Gastroesophageal sphincter (tissue), 3 donors: ENCODE measurements around the gene SMIM38.

Source experiments
- CTCF ChIP-seq, 4 experiments: fragments of 200-600 bp in 2 of 4; fragments of 450-650 bp in 2 of 4; sonication (generic) in 1 of 4; IDR thresholded peaks; one replicate each; pipeline ENCODE4 v1.5.1; 2017 to 2019; ENCODE audit warnings: antibody characterized with exemption in 4 of 4, mild to moderate bottlenecking in 2 of 4, moderate library complexity in 2 of 4
- POLR2A ChIP-seq, 2 donors: fragments of 450-650 bp; IDR thresholded peaks; one replicate each; pipeline ENCODE4 v1.6.1; 2017; ENCODE audit warnings: antibody characterized with exemption in 2 of 2, mild to moderate bottlenecking in 2 of 2, moderate library complexity in 1 of 2

- TF ChIP-seq POLR2A (IDR thresholded peaks at IDR 0.05) (no peak), CTCF (IDR thresholded peaks at IDR 0.05) (no peak)
Observed at GRCh38 chr11:69167916-69168691, 12.4 kb downstream of the SMIM38 start.
